Esophagus muscularis mucosa (tissue), 3 donors: ENCODE measurements around the gene LRRC8D.

Experiments
- POLR2A ChIP-seq: fragments of 450-650 bp; IDR thresholded peaks from one replicate; pipeline ENCODE4 v1.6.1; 2017; ENCODE audit warnings: antibody characterized with exemption, moderate library complexity, mild to moderate bottlenecking, low read depth
- POLR2AphosphoS5 ChIP-seq, 2 donors: sonication (generic); formaldehyde crosslinking; IDR thresholded peaks; one replicate each; pipeline ENCODE4 v1.6.1; 2017; ENCODE audit warnings: antibody characterized with exemption in 2 of 2
- TF ChIP-seq, protein P1 (sequence below), 3 experiments: fragments of 200-600 bp in 2 of 3; fragments of 450-650 bp in 1 of 3; sonication (generic) in 2 of 3; IDR thresholded peaks; one replicate each; pipeline ENCODE4 v1.5.1; 2017 to 2019; ENCODE audit warnings: antibody characterized with exemption in 3 of 3, mild to moderate bottlenecking in 2 of 3, moderate library complexity in 1 of 3

DNA sequence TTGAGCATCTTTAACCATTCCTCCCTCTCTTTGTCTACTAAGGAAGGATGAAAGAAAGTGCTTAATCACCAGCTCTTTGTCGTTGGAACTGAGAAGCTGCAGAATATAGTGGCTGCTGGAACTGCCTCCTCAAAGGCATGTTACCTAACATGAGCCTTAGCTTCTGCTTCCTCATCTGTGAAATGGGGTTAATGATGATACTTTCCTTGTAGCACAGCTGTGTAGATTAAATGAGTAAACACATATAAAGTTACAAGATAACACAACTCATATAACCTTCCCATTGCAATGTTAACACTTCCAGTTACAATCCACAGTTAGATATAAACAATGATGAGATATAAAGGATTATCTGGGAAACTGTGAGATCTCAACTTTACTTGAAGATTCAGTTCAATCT is 125.7 kb downstream of the LRRC8D start:
- TF ChIP-seq, protein P1, sequence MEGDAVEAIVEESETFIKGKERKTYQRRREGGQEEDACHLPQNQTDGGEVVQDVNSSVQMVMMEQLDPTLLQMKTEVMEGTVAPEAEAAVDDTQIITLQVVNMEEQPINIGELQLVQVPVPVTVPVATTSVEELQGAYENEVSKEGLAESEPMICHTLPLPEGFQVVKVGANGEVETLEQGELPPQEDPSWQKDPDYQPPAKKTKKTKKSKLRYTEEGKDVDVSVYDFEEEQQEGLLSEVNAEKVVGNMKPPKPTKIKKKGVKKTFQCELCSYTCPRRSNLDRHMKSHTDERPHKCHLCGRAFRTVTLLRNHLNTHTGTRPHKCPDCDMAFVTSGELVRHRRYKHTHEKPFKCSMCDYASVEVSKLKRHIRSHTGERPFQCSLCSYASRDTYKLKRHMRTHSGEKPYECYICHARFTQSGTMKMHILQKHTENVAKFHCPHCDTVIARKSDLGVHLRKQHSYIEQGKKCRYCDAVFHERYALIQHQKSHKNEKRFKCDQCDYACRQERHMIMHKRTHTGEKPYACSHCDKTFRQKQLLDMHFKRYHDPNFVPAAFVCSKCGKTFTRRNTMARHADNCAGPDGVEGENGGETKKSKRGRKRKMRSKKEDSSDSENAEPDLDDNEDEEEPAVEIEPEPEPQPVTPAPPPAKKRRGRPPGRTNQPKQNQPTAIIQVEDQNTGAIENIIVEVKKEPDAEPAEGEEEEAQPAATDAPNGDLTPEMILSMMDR (IDR thresholded peaks at IDR 0.05) = no peak
- no peak for TF ChIP-seq POLR2AphosphoS5 (IDR thresholded peaks at IDR 0.05)
- no peak for TF ChIP-seq POLR2A
